Ovary (tissue), 9 donors: Measurements from ENCODE around the gene MICALL1. TPM values are rescaled to one million over a fixed set of nuclear protein-coding genes. Genes with fewer than 3 reads are reported as not detected.

ENCODE experiments used
- DNase-seq, 5 donors: peaks; one replicate each; pipeline ENCODE4 v3.0.0-alpha.2; 2019 to 2020
- H3K27ac ChIP-seq, 2 donors: fragments of 200-600 bp; one replicate each; pipeline versions ENCODE4 v1.5.1 to v1.8.0; 2019 to 2022
- H3K27me3 ChIP-seq: fragments of 200-600 bp; one replicate; pipeline ENCODE4 v1.8.0; 2022
- H3K36me3 ChIP-seq: fragments of 200-600 bp; sonication (generic); one replicate; pipeline ENCODE4 v1.5.1; 2019
- H3K4me1 ChIP-seq: one replicate; pipeline ENCODE4 v1.8.1; 2013; ENCODE audit warnings: mild to moderate bottlenecking, moderate library complexity; ENCODE audit not compliant: insufficient read depth
- H3K4me3 ChIP-seq: fragments of 200-600 bp; sonication (generic); one replicate; pipeline ENCODE4 v1.5.1; 2017
- H3K9me3 ChIP-seq, 2 donors: fragments of 200-600 bp in 1 of 2; sonication (generic) in 1 of 2; one replicate each; pipeline versions ENCODE4 v1.5.1 to v1.8.1; 2013 to 2019; ENCODE audit warnings: mild to moderate bottlenecking in 1 of 2, moderate library complexity in 1 of 2
- EP300 ChIP-seq: sonication (generic); formaldehyde crosslinking; IDR thresholded peaks from one replicate; pipeline ENCODE4 v1.6.1; 2017; ENCODE audit warnings: antibody characterized with exemption
- POLR2A ChIP-seq: fragments of 450-650 bp; IDR thresholded peaks from one replicate; pipeline ENCODE4 v1.6.1; 2017; ENCODE audit warnings: antibody characterized with exemption, mild to moderate bottlenecking, moderate library complexity
- WGBS, 3 donors: extraction: QIAGEN DNeasy Blood & Tissue Kit in 1 of 3; methylation state at CpG; one replicate each; pipeline versions ENCODE4 v1.1.5 to v1.1.7; 2013 to 2017; 5-methylcytosine and 5-hydroxymethylcytosine counted together
- intact Hi-C, 4 donors: fragments of 100-400 bp; cut with DNase I; formaldehyde crosslinking; loops; one replicate each; pipeline versions ENCODE4 v1.11.0 to v1.15.1; 2022 to 2023
- polyA plus RNA-seq, 2 donors: library from polyadenylated mRNA; stranded (reverse); fragments of 200-250 nt in 1 of 2; fragments of 350-450 nt in 1 of 2; fragmentation: Illumina TruSeq in 1 of 2; extraction: RNeasy Lipid Tissue Mini Kit (QIAGEN cat#74804) in 1 of 2; gene quantifications; one replicate each; pipeline ENCODE4 v1.2.3, GENCODE V29; 2013 to 2014
- total RNA-seq, 7 donors: library from RNA; depleted of rRNA in 2 of 7; stranded (reverse); fragments of >200 nt in 2 of 7; fragmentation: NEBNext Ultra II Directional in 3 of 7; extraction: Animal tissue kit (Norgen Biotek cat#: 25700) in 3 of 7; gene quantifications; one replicate each; pipeline versions ENCODE4 v1.1.0 to v1.2.4, GENCODE V29; 2016 to 2023
- TF ChIP-seq, protein P1 (sequence below), 3 donors: fragments of 450-650 bp in 2 of 3; fragments of 200-600 bp in 1 of 3; IDR thresholded peaks; one replicate each; pipeline versions ENCODE4 v1.5.1 to v1.8.0; 2016 to 2022; ENCODE audit warnings: antibody characterized with exemption in 3 of 3, mild to moderate bottlenecking in 1 of 3
- donor health status: DM: no; HTN: no; CAD: no; lungs with moderate emphysema.
- donor health status: DM: no; HTN: no; CAD: no.
- donor health status: Bipolar disorder and iron deficiency.
- donor health status: DM: yes; HTN: yes; CAD: no.
- donor health status: DM: no; HTN: no; CAD: no.
- donor health status: DM: yes; HTN: yes; CAD: no.

Gene MICALL1
- total and polyA plus RNA-seq, 9 donors, result 6.2 to 30.0 (median 17.4) TPM

DNA sequence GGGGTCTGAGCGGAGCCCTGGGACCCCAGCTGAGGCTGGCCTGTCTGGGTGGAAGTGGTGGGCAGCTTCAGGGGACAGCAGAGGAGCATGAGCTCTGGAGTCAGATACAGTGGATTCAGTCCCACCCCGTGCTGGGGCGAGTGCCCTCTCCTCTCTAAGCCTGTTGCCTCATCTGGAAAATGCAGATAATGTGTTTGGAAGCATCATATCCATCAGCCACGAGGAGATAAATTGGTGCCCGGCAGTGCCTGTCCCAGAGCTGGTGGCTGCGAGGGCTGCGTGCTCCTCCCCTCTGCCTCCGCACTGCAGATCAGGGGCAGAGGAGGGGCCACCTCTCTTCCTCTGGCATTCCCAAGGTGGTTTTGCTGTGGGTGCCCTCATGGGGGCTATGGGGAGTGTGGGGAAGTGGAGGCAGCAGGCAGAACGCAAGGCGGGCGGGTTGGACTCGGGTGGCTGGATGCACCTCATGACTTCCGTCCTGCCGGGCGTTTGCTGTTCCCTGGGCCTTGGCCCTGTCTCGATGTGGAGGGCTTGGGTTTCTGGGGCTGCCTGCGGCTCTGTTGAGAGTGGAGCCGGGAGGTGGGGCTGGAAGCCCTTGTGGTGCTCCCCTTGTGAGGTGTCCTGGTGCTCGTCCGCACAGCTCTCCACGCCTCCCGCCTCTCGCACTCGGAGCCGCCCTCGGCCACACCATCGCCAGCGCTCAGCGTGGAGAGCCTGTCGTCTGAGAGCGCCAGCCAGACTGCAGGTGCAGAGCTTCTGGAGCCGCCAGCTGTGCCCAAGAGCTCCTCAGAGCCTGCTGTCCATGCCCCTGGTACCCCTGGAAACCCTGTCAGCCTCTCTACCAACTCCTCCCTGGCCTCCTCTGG lies 20.9 kb downstream of the MICALL1 start:
- Histone ChIP-seq H3K36me3 (no peaks in the 10 kb centered on the region), H3K27ac (no peak overlapping the region)
- no peak for TF ChIP-seq EP300

DNA sequence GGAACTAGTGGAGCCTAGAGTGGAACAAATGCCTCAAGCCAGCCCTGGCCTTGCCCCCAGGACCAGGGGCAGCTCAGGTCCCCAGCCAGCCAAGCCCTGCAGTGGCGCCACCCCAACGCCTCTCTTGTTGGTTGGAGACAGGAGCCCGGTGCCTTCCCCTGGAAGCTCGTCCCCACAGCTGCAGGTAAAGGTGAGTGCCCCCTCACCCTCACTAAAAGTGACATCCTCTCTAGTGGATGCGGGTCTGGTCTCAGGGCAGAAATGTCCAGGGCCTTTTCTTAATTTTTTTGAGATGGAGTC lies 21.5 kb downstream of the MICALL1 start:
- TF ChIP-seq EP300, result no peak
- TF ChIP-seq, protein P1, sequence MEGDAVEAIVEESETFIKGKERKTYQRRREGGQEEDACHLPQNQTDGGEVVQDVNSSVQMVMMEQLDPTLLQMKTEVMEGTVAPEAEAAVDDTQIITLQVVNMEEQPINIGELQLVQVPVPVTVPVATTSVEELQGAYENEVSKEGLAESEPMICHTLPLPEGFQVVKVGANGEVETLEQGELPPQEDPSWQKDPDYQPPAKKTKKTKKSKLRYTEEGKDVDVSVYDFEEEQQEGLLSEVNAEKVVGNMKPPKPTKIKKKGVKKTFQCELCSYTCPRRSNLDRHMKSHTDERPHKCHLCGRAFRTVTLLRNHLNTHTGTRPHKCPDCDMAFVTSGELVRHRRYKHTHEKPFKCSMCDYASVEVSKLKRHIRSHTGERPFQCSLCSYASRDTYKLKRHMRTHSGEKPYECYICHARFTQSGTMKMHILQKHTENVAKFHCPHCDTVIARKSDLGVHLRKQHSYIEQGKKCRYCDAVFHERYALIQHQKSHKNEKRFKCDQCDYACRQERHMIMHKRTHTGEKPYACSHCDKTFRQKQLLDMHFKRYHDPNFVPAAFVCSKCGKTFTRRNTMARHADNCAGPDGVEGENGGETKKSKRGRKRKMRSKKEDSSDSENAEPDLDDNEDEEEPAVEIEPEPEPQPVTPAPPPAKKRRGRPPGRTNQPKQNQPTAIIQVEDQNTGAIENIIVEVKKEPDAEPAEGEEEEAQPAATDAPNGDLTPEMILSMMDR (IDR thresholded peaks at IDR 0.05), result no peak
- no peak for TF ChIP-seq POLR2A
- Histone ChIP-seq H3K27ac (no peak overlapping the region), H3K9me3 (no peaks in the 10 kb centered on the region), H3K36me3 (no peaks in the 10 kb centered on the region), H3K27me3 (no peaks in the 10 kb centered on the region), H3K4me3 (no peak overlapping the region), H3K4me1 (no peaks in the 10 kb centered on the region)
- 94 to 97% (median 96%) methylated on average over 4 to 5 of the region's 5 CpGs for WGBS, 3 donors
- intact Hi-C loops, result loop anchor here in 1 of 4 donors (10.0 kb wide), 1 partner anchor 113 kb away; no protein-coding TSS in a partner anchor
- no peak for DNase-seq

More for the DNA sequence above, 20.9 kb downstream of the MICALL1 start:
- WGBS, 3 donors, result 92 to 93% (median 93%) methylated on average over 32 of the region's 32 CpGs
- Histone ChIP-seq H3K9me3 (no peaks in the 10 kb centered on the region), H3K4me3 (no peak overlapping the region), H3K4me1 (no peaks in the 10 kb centered on the region), H3K27me3 (no peaks in the 10 kb centered on the region)
- no peak for DNase-seq
- intact Hi-C loops, result loop anchor here in 1 of 4 donors (10.0 kb wide), 1 partner anchor 112 kb away; no protein-coding TSS in a partner anchor

DNA sequence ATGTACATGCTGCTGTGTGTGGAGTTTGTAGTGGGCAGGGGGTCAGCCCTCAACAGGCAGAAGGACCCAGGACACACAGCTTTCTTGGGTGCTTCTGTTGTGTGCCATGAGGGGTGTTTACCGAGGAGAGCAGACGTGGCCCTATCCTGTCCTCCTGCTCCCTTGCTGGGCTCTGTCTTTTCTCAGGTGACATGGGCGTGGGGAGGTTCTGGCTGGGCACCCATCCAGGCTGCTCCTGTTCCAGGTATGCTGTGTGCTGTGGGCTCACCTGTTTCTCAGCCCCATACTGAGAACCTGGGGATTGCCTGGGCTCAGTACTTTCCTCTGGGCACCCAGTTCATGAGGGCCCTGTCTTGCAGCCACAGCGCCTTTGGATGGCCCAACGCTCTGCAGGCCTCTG lies 23.3 kb downstream of the MICALL1 start:
- no peak for TF ChIP-seq EP300
- no peak for TF ChIP-seq POLR2A
- TF ChIP-seq, protein P1 (IDR thresholded peaks at IDR 0.05), result no peak
- Histone ChIP-seq H3K27me3 (no peaks in the 10 kb centered on the region), H3K36me3 (no peaks in the 10 kb centered on the region), H3K4me1 (peaks cover 11% of the 10 kb centered on the region), H3K9me3 (no peaks in the 10 kb centered on the region), H3K4me3 (no peak overlapping the region), H3K27ac (peak overlapping the region in 1 of 2 donors; percentile 6)
- 94 to 95% (median 94%) methylated on average over 5 of the region's 5 CpGs for WGBS, 3 donors
- DNase-seq, result no peak
- intact Hi-C loops, result loop anchor here in 1 of 4 donors (10.0 kb wide), 1 partner anchor 115 kb away; no protein-coding TSS in a partner anchor

DNA sequence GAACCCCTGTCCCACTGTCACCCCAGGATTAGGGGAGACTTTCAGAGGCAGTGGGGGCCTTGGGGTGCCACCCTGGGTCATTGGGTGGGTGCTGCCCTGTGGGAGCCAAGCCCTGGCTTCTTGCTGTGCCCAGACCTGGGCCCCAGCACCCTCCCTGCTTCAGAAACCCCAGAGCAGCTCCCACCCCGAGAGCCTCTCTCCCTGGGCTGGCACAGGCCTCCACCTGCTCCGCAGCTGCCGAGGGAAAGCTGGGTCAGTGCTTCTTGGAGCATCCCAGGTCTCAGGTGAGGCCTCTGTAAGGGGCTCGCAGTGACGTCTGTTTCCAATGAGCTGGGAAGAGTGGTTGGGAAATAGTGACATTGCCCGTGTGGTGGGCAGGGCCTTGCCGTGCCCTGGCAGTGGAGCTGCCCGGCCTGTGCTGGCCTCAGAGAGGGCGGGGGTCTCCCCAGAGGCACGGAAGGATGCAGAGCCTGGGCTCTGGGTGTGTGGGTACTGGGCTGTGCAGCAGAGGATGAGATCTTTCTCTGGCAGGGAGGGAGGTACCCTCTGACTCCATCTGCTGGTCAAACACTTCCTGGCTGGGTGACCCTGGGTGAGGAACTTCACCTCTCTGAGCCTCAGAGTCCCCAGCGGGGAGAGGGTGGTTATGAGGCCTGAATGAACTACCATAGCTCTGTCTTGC lies 24.3 kb downstream of the MICALL1 start:
- TF ChIP-seq, protein P1 (IDR thresholded peaks at IDR 0.05), result no peak
- TF ChIP-seq POLR2A, result no peak
- TF ChIP-seq EP300, result no peak
- Histone ChIP-seq H3K9me3 (no peaks in the 10 kb centered on the region), H3K4me1 (peaks cover 11% of the 10 kb centered on the region), H3K27ac (no peak overlapping the region), H3K27me3 (no peaks in the 10 kb centered on the region), H3K36me3 (no peaks in the 10 kb centered on the region), H3K4me3 (no peak overlapping the region)
- no peak for DNase-seq
- 68 to 71% (median 69%) methylated on average over 11 of the region's 11 CpGs for WGBS, 3 donors
- intact Hi-C loops, result loop anchor here in 2 of 4 donors (5.0 to 10.0 kb wide), 3 partner anchors 33 to 116 kb away; no protein-coding TSS in a partner anchor
